HS-5 (cell line): Measurements from ENCODE around the gene RBM19.

ENCODE experiments used
- DNase-seq: peaks from one replicate; pipeline ENCODE4 v3.0.0-alpha.2; 2012; ENCODE audit warnings: low read depth

RBM19 gene

DNA sequence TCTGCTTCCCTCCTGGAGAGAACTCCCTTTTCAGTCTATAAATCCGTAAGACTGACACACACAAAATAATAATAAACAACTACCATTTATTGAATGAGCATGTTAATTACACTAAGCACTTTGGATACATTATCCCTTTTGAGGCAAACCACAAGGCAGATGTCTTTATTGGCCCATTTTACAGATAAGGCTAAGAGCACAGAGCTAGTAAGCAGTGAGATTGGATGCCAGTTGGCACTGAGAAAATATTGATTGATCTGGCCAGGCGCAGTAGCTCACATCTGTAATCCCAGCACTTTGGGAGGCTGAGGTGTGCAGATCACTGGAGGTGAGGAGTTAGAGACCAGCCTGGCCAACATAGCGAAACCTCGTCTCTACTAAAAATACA is 21.9 kb upstream of the RBM19 start:
- no peak for DNase-seq

DNA sequence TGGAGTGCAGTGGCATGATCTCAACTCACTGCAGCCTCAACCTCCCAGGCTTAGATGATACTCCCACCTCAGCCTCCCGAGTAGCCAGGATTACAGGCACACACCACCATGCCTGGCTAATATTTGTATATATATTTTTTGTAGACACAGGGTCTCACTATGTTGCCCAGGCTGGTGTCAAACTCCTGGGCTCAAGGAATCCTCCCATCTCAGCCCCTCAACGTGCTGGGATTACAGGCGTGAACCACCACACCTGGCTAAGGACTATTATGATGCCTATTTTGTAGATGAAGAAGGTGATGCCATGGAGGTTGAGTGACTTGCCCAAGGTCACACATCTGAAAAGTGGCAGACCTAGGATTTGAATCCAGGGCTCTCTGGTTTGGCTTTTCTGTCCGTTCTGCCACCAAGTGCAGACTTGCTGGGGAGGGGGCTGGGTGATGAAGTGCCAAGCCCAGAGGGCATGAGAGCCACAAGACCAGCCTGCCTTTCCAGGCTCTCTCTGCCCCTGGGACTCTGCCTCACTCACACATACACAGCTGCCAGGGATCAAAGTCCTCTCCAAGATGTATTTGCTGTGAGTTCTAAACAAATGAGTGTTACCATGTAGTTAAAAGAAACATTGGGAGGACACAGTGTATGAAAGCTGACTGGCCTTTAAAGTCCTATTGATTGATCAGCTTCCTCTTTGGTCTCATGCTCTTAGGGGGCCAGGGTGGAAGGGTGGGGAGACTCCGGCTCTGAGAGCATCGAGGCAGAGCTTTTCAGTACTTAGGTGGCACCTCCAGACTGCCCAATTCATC is 21.3 kb upstream of the RBM19 start:
- no peak for DNase-seq

DNA sequence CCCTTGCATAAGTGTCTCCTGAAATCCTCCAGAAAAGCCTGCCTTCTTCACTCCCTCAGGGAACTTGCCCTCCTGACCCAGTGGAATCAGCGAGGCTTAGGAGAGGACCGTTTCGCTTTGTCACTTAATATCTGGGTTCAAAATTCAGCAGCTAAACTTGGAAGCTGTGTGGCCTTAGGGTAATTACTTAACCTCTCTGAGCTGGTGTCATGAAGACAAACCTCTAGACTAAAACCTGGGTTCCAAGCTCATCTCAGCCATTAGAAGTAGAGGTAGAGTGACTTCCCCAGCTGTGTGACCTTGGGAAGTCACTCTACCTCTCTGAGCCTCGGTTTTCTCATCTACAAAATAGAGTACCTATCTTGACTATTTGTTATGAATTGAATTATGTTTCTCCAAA is 18.3 kb upstream of the RBM19 start:
- DNase-seq = no peak

DNA sequence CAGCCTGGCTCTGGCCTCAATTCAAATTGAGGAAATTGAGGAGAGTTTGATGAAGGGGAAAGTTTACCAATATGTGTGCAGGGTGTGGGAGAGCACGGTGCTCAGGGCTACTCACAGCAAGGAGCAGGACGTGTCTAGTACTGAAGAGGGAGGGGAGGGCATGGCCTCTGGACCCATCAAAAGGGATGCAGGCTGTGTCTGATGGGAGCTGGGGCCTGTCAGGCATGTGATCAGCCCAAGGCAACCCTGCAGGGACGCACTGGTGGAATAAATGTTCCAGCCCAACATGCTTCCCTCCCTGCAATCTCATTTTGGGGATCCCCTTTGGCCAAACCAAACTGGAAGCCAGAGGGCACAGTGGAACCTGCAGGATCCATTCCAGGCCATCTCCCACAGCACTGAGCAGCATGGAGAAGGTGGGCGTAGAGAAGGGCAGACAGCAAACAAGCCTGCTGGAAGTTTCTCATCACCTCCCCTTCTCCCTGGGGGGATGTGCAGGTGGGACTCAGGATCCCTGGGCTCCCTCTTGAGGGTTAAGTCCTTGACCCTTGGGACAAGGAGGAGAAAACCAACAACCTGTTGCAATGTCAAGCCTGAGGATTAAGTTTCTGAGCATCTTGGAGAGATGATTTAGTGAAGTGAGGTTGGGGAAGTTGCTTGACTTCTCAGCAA is 17.8 kb upstream of the RBM19 start:
- DNase-seq = no peak

DNA sequence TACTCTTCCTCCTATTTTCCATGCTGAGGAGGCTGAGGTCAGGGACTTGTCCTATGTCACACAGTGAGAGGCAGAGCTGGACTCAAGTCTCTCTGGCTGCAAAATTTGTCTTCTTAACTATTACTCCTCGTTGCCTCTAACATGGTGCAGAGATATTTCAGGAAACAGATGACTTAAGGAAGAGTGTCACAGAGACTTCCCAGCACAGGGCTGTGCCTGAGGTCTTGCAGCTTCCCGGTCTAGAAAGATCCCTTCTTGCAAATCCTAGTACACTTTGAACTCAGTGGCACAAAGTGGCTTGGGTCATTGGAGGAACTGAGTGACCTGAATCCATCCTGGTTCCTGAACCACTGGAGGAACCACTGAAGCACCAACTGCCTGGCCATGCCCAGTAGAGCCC is 17.1 kb upstream of the RBM19 start:
- no peak for DNase-seq

DNA sequence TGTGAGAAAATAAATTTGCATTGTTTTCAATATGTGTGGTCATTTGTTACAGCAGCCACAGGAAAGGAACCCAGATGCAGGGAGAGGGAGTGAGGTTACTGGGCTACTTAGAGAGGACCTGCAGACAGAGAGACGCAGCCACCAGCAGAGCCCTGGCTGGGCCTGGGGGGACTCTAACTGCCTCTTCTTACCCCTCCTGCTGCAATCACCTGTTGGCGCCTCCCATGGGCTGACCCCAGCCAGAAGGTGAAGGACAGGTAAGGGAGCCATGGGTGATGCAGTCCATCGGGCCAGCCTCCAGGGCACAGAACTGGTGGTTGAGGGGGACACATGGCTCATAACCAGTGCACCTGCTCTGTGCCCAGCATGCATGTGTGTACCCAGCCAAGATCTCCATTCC is 15.8 kb upstream of the RBM19 start:
- DNase-seq = no peak

DNA sequence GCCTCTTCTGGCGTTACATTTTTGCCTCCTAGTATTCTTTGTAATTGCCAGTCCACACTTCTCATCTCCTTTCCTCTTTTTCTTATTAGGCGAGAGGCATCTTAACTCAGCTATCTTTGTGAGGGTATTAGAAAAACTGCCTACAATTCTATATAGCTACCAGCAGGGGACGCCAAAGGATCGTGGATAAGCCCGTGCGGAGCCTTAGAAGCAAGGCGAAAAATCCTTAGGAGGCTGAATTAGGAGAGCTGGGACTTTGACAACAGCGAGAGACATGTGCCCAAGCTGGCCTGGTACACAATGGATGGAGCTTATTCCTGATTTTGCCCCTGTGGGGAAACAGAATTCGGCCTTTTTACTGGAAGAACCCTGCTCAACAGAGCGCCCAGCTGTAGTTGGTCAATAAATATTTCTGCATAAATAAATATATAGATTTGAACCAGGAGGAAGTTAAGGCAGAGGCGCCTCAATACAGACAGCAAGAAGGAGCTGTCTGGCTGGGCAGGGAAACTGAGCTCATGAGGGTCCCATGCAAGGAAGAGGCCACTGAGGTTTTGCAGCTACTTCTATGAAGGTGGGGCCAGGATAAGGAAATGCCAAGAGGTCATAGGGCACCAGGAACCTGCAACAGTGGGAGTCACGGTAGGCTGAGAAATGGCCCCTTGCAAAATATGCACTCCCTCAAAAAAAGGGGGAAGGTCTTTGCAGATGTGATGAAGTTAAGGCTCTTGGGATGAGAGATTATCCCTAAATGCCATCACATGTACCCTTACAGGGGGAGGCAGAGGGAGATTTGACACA is 14.6 kb upstream of the RBM19 start:
- DNase-seq = peak; percentile 25

DNA sequence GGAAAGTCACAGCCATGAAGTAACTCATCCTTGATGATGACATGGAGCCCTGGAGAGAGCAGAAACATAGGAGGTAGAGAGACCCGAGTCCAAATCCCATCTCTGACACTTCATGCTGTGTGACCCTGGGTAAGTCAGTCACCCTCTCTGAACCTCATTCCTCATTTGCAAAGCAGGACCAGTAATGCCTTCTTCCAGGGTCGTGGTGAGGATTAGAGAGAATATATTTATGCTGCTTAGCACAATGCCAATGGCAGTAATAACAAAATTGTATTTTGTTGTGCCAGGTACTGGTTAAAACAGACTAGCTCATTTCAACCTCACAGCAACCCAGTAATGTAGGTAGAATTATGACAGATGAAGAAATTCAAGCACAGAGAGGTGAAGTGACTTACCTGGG is 13.9 kb upstream of the RBM19 start:
- no peak for DNase-seq

DNA sequence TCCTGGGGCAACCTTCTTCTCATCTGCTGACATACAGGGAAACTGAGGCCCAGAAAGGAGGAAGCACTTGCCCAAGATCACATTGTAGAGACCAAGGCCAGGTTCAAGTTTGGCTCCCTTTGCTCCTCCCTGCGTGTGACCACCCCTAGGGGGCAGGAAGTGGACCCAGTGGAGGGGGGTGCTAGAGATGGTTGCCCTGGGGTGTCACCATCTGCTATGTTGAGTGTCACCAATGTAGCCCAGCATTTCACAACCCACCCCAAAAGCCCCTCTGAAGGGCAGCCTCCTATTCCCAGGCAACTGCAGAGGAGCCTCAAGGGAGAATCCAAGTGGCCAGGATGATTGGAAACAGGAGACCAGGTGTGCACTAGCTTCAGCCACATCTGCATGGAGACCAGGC is 12.0 kb upstream of the RBM19 start:
- no peak for DNase-seq

DNA sequence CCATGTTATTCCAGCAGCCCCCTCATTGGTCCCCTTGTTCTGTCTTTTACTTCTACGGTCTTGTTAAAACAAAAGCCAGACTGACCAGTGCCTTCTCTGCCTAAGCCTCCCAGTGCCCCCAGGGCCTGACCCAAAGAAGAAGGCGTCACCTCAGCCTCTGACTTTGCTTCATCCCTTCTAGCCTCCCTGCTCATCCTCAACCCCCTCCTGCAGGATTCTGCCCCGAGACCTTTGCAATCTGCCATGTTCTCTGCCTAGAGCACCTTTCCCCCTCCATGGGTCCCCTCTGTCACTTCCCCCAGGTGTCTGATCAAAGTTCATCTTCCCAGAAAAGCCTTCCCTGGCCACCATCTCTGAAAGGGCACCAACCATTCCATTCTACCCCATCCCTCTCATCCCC is 7.9 kb upstream of the RBM19 start:
- no peak for DNase-seq

DNA sequence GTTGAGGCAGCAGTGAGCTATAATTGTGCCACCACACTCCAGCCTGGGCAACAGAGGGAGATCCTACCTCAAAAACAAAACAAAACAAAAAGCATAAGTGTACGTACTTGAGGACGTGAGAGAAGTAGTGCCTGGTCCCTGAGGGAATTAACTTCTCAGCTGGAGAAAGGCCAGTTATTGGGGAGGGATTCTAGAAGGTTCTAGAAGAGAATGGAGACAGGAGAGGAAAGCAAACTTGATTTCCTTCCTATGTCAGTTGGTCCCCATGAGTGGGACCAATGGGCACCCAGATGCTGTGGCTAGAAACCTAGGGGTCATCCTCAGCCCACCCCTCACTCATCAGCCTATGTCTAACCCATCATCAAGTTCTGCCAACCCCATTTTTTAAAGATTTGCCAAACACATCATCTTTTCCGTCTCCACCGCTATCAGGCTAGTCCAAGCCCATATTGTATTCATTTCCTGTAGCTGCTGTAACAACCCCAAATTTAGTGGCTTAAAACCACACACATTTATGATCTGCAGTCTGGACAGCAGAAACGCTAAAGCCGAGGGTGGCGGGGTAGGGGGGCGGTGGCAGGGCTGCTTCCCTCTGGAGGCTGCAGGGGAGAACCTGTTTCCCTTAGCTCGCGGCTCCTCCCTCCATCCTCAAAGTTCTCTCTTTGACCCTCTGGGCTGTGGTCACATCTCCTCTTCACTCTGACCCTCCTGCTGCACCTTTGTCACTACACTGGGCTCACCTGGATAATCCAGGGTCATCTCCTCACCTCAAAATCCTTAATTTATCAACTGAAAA is 7.2 kb upstream of the RBM19 start:
- no peak for DNase-seq

DNA sequence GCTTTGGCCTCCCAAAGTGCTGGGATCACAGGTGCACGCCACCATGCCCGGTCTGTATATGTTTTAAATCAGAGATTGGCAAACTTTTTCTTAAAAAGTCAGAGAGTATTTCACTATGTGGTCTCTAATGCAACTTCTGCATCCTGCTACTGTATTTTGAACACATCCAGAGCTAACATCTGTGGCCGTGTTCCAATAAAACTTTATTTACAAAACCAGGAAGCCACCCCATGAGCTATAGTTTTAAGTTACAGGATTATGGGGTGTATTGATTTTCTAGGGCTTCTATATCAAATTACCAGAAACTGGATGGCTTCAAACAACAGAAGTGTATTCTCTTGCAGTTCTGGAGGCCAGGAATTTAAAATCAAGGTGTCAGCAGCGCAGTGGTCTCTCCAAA is 5.3 kb upstream of the RBM19 start:
- DNase-seq = no peak

DNA sequence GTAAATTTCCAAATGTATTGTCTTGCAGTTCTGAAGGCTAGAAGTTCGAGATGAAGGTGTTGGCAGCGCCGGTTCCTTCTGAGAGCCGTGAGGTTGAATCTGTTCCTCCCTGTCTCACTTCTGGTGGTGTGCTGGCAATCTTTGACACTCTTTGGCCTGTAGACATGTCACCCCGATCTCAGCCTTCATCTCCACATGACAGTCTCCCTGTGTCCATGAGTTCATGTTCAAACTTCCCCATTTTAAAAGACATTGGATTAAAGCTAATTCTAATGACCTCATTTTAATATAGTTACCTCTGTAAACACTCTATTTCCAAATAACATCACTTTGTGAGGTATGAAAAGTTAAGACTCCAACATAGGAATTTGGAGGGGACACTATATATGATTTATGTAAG is 4.1 kb upstream of the RBM19 start:
- DNase-seq = no peak

DNA sequence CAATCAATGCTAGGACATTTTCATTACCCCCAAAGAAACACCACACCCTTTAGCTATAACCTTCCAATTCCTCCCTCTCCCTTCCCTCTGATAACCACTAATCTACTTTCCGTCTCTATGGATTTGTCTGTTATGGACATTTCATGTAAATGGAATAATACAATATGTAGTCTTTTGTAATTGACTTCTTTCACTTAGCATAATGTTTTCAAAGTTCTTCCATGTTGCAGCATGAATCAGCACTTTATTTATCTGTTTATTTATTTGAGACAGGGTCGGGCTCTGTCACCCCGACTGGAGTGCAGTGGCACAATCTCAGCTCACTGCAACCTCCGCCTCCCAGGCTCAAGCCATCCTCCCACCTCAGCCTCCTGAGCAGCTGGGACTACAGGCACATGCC is 1.2 kb upstream of the RBM19 start:
- DNase-seq = no peak

DNA sequence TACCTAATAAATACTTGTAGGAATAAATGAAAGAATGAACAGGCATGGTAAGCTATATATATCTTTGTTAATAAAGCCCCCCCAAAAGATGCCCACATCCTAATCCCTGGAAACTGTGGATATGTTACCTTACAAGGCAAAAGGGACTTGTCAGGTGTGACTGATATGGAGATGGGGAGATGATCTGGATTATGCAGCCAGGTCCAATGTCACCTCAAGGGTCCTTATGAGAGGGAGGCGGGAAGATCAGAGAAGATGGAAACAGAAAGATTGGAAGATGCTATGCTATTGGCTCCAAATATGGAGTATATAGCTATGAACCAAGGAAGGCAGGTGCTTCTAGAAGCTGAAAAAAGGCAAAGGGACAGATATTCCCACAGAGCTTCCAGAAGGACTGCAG is 3.4 kb downstream of the RBM19 start:
- no peak for DNase-seq

DNA sequence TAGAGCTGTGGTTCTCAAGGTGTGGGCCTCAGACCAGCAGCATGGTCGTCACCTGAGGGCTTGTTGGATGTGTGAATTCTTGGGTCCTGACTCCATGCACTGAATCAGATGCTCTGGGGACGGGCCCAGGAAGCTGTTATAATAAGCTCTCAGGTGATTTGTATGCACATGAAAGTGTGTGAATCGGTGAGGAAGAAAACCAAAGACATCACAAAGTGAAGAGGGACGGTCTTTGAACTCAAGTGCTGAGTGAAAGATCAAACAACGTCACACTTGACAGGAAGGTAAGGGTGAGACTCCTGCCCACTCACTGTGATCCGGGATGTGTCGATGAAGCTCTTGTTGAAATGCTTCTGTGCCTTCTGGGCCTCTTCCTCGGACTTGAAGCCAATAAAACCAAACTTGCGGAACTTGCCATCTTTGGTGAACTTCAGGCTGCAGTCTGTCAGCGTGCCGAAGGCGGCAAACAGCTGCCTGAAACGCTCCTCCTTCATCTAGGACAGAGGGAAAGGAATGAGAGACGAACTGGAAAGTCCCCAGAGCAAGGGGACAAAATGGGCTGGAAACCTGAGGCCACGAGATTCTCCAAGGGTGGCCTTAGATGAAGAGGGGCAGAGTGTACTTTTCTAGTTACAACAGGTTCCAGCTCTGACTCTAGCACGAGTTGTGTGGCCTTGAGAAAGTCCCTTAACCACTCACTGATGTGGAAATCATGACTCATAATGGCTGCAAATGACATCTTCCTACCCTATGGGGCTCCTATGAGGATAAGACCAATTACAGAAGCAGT is 4.0 kb downstream of the RBM19 start:
- no peak for DNase-seq

DNA sequence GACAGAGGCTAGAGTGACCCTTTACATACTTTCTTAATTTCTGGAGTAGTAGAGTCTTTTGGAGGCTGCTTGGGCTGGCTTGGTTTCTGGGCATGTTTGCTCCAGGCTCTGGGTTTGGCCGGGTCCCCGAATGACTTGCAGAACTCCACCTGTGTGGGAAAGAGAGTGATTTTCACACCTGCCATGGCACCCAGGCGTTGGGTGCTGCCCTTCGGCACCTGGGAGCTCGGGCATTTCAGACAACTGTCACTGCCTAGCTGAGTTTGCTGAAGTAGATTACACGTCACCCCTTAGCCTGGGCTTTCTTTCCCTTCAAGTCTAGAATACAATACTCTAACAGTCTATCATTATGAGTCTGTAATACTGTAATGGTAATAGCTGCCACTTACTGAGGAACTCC is 6.1 kb downstream of the RBM19 start:
- no peak for DNase-seq

DNA sequence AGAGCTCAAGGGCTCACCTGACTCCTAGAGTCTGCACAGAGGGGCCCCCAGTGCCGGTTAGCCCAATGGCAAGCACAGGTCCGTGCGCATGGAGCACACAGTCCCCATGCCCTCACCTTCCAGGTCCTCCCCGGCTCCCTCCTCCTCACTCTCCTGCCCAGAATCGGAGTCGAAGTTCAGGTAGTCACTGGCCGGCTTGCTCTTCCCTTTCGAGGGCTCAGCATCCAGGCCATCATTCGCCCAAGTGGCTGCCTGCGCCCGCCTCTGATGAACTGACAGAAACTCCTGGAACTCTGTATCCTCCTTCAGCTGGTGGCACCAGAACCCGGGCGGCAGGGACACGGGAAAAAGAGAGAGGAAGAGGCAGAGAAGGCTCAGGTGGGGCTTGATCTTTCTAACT is 7.0 kb downstream of the RBM19 start:
- no peak for DNase-seq

DNA sequence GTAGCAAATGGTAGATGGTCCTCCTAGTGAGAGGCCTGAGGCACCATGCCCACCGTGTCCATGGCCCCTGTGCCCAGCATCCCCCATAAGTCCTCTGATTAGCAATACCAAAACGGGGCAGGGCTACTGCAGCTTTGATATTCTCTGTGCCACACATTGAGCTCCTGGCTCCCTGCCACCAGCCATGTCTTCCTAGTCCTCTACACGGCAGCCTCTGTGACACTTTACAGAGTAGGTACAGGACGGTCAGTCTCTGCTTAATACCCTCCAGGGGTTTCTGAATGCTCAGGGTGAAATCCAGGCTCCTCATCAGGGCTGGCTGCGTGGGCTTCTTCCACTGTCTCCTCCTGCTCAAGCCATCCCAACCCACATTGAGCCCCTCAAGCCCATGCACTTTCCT is 8.0 kb downstream of the RBM19 start:
- no peak for DNase-seq

DNA sequence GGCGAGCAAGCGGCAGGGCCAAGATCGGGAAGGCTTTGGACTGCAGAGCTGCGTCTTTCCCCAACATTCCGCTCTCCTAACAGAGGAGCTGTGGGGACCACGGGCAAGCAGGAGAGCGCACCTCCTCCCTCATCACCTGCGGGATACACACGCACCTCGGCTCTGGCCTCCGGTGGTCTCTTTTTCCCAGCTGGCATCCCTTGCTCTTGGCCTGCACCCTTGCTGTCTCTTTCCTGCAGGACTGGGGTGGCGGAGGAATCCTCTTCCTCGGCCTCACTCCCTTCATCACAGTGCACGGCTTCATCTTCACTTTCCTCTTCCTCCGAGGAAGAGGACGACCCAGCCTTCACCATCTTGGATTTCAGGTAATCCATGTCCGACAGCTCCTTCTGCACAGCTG is 8.5 kb downstream of the RBM19 start:
- DNase-seq = no peak

DNA sequence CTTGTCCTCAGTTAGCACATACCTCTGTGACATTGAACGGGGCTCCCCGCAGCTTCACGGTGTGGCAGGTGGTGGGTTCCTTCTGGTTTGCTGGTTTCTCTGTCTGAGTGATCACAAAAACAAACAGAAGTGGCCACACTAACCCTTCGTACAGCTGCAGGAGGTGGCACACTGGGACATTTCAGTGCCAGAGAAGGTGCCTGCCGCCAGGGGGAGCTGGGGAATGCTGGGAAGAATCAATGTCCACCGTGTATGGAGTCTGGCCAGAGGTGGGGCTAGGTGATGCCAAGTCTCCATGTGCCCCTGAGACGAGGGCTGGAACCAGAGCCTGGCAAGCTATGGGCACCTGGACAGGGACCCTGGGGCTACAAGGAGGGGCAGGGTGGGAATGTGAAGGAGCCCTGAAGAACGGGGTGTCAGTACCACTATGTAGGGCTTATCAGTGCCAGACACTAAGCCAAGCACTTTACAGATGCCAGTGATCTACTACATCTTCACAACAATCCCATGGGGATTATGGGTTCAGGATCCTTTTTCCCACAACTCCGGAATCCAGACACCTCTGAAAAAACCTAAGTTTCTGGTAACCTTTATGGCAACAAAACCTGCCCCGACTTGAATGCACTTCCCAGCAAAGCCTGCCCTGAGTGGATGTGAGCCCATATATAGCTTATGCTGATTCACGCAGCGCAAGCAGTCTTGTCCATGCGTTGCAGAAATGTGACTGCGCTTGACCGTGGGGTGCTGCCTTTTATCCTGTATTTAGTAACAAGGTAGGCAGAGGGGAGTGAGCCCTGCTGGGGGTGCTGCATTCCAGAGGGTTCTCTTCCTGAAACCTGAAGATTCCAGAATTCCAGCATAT is 10.8 kb downstream of the RBM19 start:
- no peak for DNase-seq
